K562 (cell line): ENCODE results near the gene KRT72. TPM values are rescaled to one million over a fixed set of nuclear protein-coding genes. Genes with fewer than 3 reads are reported as not detected.

Experiments used
- ATAC-seq: fragments of 200-7000 bp; cut with Tn5 transposase; 3 replicates; pipeline ENCODE4 v1.9.1; 2020; ENCODE audit warnings: moderate library complexity
- BruUV-seq: library from RNA; stranded (reverse); fragments of 400-500 nt; replicated peaks from 2 replicates; lab custom pipeline; 2021; lab: Mats Ljungman, UMichigan
- CTCF ChIA-PET: fragments of 300-600 bp; formaldehyde crosslinking; extraction: SDS; loops from one replicate; lab custom pipeline; 2021; ENCODE audit warnings: low intra/inter-chr PET ratio; lab: Yijun Ruan, JAX
- POLR2A ChIA-PET: fragments of 300-600, 350-650 bp; sonication (Branson Sonifier 250); formaldehyde crosslinking; extraction: SDS; loops from one replicate; lab custom pipeline; 2021; ENCODE audit warnings: antibody characterized with exemption, inconsistent platforms; lab: Yijun Ruan, JAX
- DNase-seq, 4 experiments: peaks; one replicate each; pipeline versions ENCODE4 v3.0.0 to v3.0.0-alpha.2; 2011 to 2018; ENCODE audit warnings: low spot score in 3 of 4, mixed read lengths in 3 of 4; ENCODE audit errors: extremely low read depth in 1 of 4
- FAIRE-seq: peaks from 2 replicates; lab custom pipeline; 2011; peaks lifted over from hg19 to GRCh38; lab: Jason Lieb, UNC
- H2AFZ ChIP-seq: 2 replicates; pipeline ENCODE4 v1.6.0; 2011; ENCODE audit warnings: low read depth, low read length, control low read depth, inconsistent platforms
- H3K27ac ChIP-seq: fragments of 200-600 bp; 3 replicates; pipeline ENCODE4 v1.8.0; 2011; ENCODE audit warnings: low read depth, mild to moderate bottlenecking, control low read depth, inconsistent platforms, low read length, moderate library complexity, mixed read lengths; ENCODE audit errors: extremely low read depth
- H3K27me3 ChIP-seq, 2 experiments: fragments of 300-600 bp in 1 of 2; 2 replicates in 1 of 2; 3 replicates in 1 of 2; pipeline versions ENCODE4 v1.6.0 to v1.8.0; 2011; ENCODE audit warnings: inconsistent platforms in 2 of 2, low read length in 2 of 2, mild to moderate bottlenecking in 1 of 2, mixed read lengths in 1 of 2, moderate library complexity in 1 of 2; ENCODE audit not compliant: control insufficient read depth in 2 of 2, insufficient read depth in 2 of 2
- H3K36me3 ChIP-seq: fragments of 300-600 bp; 3 replicates; pipeline ENCODE4 v1.8.0; 2011; ENCODE audit warnings: mild to moderate bottlenecking, low read length, inconsistent platforms; ENCODE audit not compliant: control insufficient read depth, insufficient read depth
- H3K4me1 ChIP-seq, 2 experiments: fragments of 200-600 bp in 1 of 2; replicated peaks in 1 of 2; 2 replicates in 1 of 2; 3 replicates in 1 of 2; pipeline versions ENCODE4 v1.5.1 to v1.8.0; 2011; ENCODE audit warnings: inconsistent platforms in 2 of 2, low read length in 2 of 2, mild to moderate bottlenecking in 1 of 2, mixed read lengths in 1 of 2, moderate library complexity in 1 of 2; ENCODE audit not compliant: control insufficient read depth in 2 of 2, insufficient read depth in 2 of 2
- H3K4me2 ChIP-seq: 2 replicates; pipeline ENCODE4 v1.6.1; 2011; ENCODE audit warnings: low read length, control low read depth, inconsistent platforms, mixed read lengths; ENCODE audit not compliant: insufficient read depth
- H3K4me3 ChIP-seq: fragments of 200-600 bp; sonication (generic), shearing (Covaris generic); 2 replicates; pipeline ENCODE4 v1.5.1; 2016; ENCODE audit warnings: control low read depth, inconsistent platforms
- H3K79me2 ChIP-seq: fragments of 200-600 bp; 3 replicates; pipeline ENCODE4 v1.8.0; 2011; ENCODE audit warnings: low read length, inconsistent platforms; ENCODE audit not compliant: control insufficient read depth, insufficient read depth
- H3K9ac ChIP-seq, 2 experiments: 2 replicates each; pipeline versions ENCODE4 v1.6.0 to v1.6.1; 2011; ENCODE audit warnings: low read depth in 2 of 2, low read length in 2 of 2, control low read depth in 1 of 2, inconsistent platforms in 1 of 2, mild to moderate bottlenecking in 1 of 2, mixed read lengths in 1 of 2; ENCODE audit not compliant: insufficient read depth in 1 of 2
- H3K9me1 ChIP-seq: one replicate; pipeline ENCODE4 v1.6.0; 2011; ENCODE audit warnings: inconsistent platforms, mild to moderate bottlenecking, low read length, moderate library complexity; ENCODE audit not compliant: control insufficient read depth, insufficient read depth
- H3K9me3 ChIP-seq: replicated peaks from 2 replicates; pipeline ENCODE4 v1.5.1; 2011; ENCODE audit warnings: low read depth, low read length, inconsistent platforms; ENCODE audit not compliant: control insufficient read depth, insufficient read depth
- H4K20me1 ChIP-seq: replicated peaks from 2 replicates; pipeline ENCODE4 v1.6.1; 2011; ENCODE audit warnings: low read length, inconsistent platforms, mixed read lengths; ENCODE audit not compliant: control insufficient read depth, insufficient read depth
- ELF2 ChIP-seq: fragments of 250-450 bp; sonication (Bioruptor Pico); IDR thresholded peaks from 2 replicates; pipeline ENCODE4 v1.5.0; 2021; ENCODE audit warnings: mild to moderate bottlenecking
- ETS2 ChIP-seq: IDR thresholded peaks from 2 replicates; pipeline ENCODE4 v1.6.1; 2016; ENCODE audit warnings: borderline replicate concordance, missing genetic modification characterization, mild to moderate bottlenecking, moderate library complexity, missing compliant biosample characterization; ENCODE audit not compliant: poor library complexity, severe bottlenecking
- ETV1 ChIP-seq: fragments of 450-650 bp; conservative IDR thresholded peaks from 2 replicates; pipeline ENCODE4 v1.6.1; 2016; ENCODE audit warnings: missing genetic modification characterization, control low read depth, low read depth, missing compliant biosample characterization
- NCOA4 ChIP-seq: fragments of 450-650 bp; IDR thresholded peaks from 2 replicates; pipeline ENCODE4 v1.6.1; 2018; ENCODE audit warnings: mild to moderate bottlenecking; ENCODE audit not compliant: partially characterized antibody
- NR2C1 ChIP-seq, 2 experiments: fragments of 450-650 bp; IDR thresholded peaks; 2 replicates each; pipeline ENCODE4 v1.6.1; 2017; ENCODE audit warnings: mild to moderate bottlenecking in 2 of 2, antibody characterized with exemption in 1 of 2, inconsistent platforms in 1 of 2, missing compliant biosample characterization in 1 of 2, missing genetic modification characterization in 1 of 2
- TBP ChIP-seq: optimal IDR thresholded peaks from 2 replicates; pipeline ENCODE3; 2011; ENCODE audit warnings: low read depth, low read length, improper control_type of control experiment
- ZC3H4 ChIP-seq: sonication (generic); formaldehyde crosslinking; IDR thresholded peaks from 2 replicates; pipeline ENCODE4 v1.9.0; 2021; ENCODE audit warnings: missing genetic modification reagents, borderline replicate concordance
- ZFX ChIP-seq: sonication (generic); formaldehyde crosslinking; IDR thresholded peaks from 2 replicates; pipeline ENCODE4 v1.8.0; 2022; ENCODE audit warnings: mild to moderate bottlenecking, missing genetic modification reagents, moderate library complexity
- ZHX1 ChIP-seq: fragments of 150-350 bp; conservative IDR thresholded peaks from 2 replicates; pipeline ENCODE4 v1.6.1; 2014; ENCODE audit warnings: low read length
- ZNF23 ChIP-seq: fragments of 250-450 bp; sonication (Bioruptor Pico); IDR thresholded peaks from 2 replicates; pipeline ENCODE4 v1.4.0; 2020; ENCODE audit warnings: mild to moderate bottlenecking
- ZNF695 ChIP-seq: fragments of 450-650 bp; formaldehyde crosslinking; IDR thresholded peaks from 2 replicates; pipeline ENCODE4 v1.4.0; 2020; ENCODE audit warnings: mild to moderate bottlenecking, moderate library complexity
- WGBS: fragments of 100-300 bp; shearing (Covaris generic); methylation state at CpG from one replicate; pipeline ENCODE4 v1.1.6; 2016; ENCODE audit warnings: low coverage, mixed read lengths; ENCODE audit not compliant: insufficient coverage; ENCODE audit errors: missing lambda C conversion rate; 5-methylcytosine and 5-hydroxymethylcytosine counted together
- in situ Hi-C: fragments of 300-500 bp; cut with MboI; formaldehyde crosslinking; loops from 4 replicates; pipeline ENCODE4 v1.15.0; 2018; ENCODE audit warnings: inconsistent platforms, mixed read lengths
- intact Hi-C: fragments of 100-400 bp; cut with micrococcal nuclease; formaldehyde crosslinking; loops from 2 replicates; pipeline ENCODE4 v1.14.2; 2022
- polyA plus RNA-seq, 8 experiments: library from polyadenylated mRNA; depleted of rRNA in 4 of 8; stranded (reverse) in 5 of 8; unstranded in 3 of 8; fragments of >200 nt; fragmentation: Nextera tagmentation in 2 of 8; fragmentation: Illumina TruSeq in 1 of 8; extraction: Ambion mirVana in 2 of 8; extraction: Trizol in 1 of 8; gene quantifications; 2 replicates each; pipeline versions ENCODE4 v1.2.1 to v1.2.3, GENCODE V29; 2011 to 2014; ENCODE audit warnings: inconsistent platforms in 1 of 8, missing spikeins in 1 of 8
- total RNA-seq, 7 experiments: library from RNA; depleted of rRNA in 6 of 7; stranded (reverse); fragments of >200 nt in 6 of 7; fragmentation: Illumina TruSeq in 2 of 7; extraction: Trizol in 2 of 7; gene quantifications; 2 replicates each; pipeline versions ENCODE4 v1.2.1 to v1.2.3, GENCODE V29; 2011 to 2021; ENCODE audit warnings: low replicate concordance in 1 of 7
- TF ChIP-seq, protein P1 (sequence below): fragments of 250-450 bp; sonication (Bioruptor Pico); IDR thresholded peaks from 2 replicates; pipeline ENCODE4 v1.4.0; 2020

Gene KRT72
- total and polyA plus RNA-seq, 9 of the 15 experiments (the other 6 are each of a cell fraction or from before 2014, with no cell fraction given): not detected

- no peak for TF ChIP-seq ZHX1
Measured at GRCh38 chr12:52552055-52552454, 49.2 kb downstream of the KRT72 start (continued).

GRCh38 chr12:52551216-52551865 lies 49.9 kb downstream of the KRT72 start:
- no peaks in the 10 kb centered on the region for H3K36me3 ChIP-seq
- WGBS: 2% methylated on average over 6 of the region's 6 CpGs
- H3K9me3 ChIP-seq: no peaks in the 10 kb centered on the region
- ATAC-seq (no peak), FAIRE-seq (no peak), DNase-seq (no peak)
- BruUV-seq: no TSS peak
- H3K4me2 ChIP-seq: no peak overlapping the region
- H3K4me3 ChIP-seq: no peak overlapping the region
- intact Hi-C loops (no loop called here), in situ Hi-C loops (no loop called here)
- ChIA-PET CTCF (no interaction called here), POLR2A (interaction anchor here (0.7 kb wide), 1 partner anchor 10 kb away, joined by 4 read pairs; no protein-coding TSS in a partner anchor)
- no peak overlapping the region for H2AFZ ChIP-seq
- no peak overlapping the region for H3K9ac ChIP-seq
- H4K20me1 ChIP-seq: peaks cover 18% of the 10 kb centered on the region; the same call in 1 of the 2 replicates
- no peak overlapping the region for H3K27ac ChIP-seq
- no peaks in the 10 kb centered on the region for H3K79me2 ChIP-seq
- H3K4me1 ChIP-seq: no peaks in the 10 kb centered on the region
- peaks cover 5 to 70% of the 10 kb centered on the region in 2 experiments; a peak in 3 of 5 replicates for H3K27me3 ChIP-seq
- H3K9me1 ChIP-seq: no peaks in the 10 kb centered on the region
- TF ChIP-seq, protein P1, sequence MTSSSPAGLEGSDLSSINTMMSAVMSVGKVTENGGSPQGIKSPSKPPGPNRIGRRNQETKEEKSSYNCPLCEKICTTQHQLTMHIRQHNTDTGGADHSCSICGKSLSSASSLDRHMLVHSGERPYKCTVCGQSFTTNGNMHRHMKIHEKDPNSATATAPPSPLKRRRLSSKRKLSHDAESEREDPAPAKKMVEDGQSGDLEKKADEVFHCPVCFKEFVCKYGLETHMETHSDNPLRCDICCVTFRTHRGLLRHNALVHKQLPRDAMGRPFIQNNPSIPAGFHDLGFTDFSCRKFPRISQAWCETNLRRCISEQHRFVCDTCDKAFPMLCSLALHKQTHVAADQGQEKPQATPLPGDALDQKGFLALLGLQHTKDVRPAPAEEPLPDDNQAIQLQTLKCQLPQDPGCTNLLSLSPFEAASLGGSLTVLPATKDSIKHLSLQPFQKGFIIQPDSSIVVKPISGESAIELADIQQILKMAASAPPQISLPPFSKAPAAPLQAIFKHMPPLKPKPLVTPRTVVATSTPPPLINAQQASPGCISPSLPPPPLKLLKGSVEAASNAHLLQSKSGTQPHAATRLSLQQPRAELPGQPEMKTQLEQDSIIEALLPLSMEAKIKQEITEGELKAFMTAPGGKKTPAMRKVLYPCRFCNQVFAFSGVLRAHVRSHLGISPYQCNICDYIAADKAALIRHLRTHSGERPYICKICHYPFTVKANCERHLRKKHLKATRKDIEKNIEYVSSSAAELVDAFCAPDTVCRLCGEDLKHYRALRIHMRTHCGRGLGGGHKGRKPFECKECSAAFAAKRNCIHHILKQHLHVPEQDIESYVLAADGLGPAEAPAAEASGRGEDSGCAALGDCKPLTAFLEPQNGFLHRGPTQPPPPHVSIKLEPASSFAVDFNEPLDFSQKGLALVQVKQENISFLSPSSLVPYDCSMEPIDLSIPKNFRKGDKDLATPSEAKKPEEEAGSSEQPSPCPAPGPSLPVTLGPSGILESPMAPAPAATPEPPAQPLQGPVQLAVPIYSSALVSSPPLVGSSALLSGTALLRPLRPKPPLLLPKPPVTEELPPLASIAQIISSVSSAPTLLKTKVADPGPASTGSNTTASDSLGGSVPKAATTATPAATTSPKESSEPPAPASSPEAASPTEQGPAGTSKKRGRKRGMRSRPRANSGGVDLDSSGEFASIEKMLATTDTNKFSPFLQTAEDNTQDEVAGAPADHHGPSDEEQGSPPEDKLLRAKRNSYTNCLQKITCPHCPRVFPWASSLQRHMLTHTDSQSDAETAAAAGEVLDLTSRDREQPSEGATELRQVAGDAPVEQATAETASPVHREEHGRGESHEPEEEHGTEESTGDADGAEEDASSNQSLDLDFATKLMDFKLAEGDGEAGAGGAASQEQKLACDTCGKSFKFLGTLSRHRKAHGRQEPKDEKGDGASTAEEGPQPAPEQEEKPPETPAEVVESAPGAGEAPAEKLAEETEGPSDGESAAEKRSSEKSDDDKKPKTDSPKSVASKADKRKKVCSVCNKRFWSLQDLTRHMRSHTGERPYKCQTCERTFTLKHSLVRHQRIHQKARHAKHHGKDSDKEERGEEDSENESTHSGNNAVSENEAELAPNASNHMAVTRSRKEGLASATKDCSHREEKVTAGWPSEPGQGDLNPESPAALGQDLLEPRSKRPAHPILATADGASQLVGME (CRISPR knock-in tag): no peak
- no peak for TF ChIP-seq NR2C1 (IDR thresholded peaks at IDR 0.05)
- no peak for TF ChIP-seq NR2C1 (tag; IDR thresholded peaks at IDR 0.05)
- TF ChIP-seq ELF2 (CRISPR knock-in tag): no peak
- no peak for TF ChIP-seq ZC3H4
- TF ChIP-seq TBP: no peak
- TF ChIP-seq ETS2 (tag): no peak
- no peak for TF ChIP-seq NCOA4
- no peak for TF ChIP-seq ZNF695 (CRISPR knock-in tag)
- no peak for TF ChIP-seq ZFX (CRISPR knock-in tag)
- TF ChIP-seq ZNF23 (CRISPR knock-in tag): no peak
- no peak for TF ChIP-seq ETV1 (tag)
